WI38 (cell line): ENCODE data around the gene HOXD9.

ENCODE experiments used
- H3K4me3 ChIP-seq: 2 replicates; pipeline ENCODE4 v1.5.1; 2011; ENCODE audit warnings: low read depth, mild to moderate bottlenecking, control low read depth, low read length
- CTCF ChIP-seq: IDR thresholded peaks from 2 replicates; pipeline ENCODE4 v1.5.1; 2012; ENCODE audit warnings: low read depth, mild to moderate bottlenecking, control low read depth, low read length

HOXD9 gene

DNA sequence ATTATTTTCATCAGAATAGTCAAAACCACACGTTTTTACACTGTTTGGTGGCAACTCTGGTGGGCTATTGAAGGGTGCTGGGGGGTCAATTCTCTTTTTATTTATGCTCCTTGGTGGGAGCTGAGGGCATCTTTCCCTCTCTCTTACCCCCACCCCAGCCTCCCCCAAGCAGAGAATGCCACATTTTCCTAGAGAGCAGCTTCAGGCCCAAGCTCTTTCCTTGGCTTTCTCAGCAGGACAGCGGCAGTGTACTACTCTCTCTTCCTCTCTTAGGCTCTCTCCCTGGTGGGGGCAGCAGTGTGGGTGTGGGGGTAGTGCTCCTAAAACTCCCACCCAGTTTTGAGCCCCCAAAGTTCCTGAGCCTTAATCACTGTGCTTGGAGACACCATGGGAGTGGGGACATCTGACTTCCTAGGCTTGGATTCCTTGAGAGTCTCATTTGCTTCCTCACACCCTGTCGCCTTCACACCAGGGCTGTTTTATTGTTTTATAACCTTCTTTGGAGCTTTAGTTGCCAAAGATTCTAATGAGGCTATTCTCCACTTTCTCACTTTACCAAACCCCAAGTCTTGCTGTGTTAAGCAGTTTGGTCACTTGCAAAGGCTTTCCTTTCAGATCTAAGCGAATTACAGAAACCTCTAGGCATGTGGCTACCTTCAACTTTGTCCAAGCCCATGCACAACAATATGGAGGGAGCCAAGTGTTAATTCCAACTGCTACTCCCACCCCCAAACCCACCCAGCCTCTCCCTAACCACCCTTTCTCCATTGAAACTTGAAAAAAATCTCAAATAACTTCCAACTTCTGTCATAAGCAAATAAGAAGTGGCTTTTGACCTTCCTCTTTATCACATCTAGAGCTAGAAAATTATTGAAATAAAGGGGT, 22.8 kb downstream of the HOXD9 start:
- TF ChIP-seq CTCF, result no peak
- H3K4me3 ChIP-seq, result no peak overlapping the region

DNA sequence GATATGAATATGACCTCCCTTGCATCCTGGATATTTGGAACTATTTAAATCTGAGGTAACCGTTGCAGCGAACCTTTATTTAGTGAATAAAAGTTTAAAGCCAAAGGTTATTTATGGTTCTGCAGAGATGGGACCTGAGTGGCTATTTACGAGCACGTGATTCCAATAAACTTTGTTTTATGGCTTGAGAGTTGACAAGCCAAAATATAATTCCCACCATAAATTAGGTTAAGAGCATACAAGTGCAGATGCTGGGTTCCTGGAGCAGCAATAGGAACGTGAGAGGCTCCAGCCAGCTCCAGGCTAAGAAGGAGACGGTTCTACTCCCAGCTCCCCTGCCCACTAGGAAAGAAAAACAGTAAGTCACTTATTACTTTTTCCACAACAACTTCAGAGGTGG, 23.6 kb downstream of the HOXD9 start:
- no peak overlapping the region for H3K4me3 ChIP-seq
- TF ChIP-seq CTCF, result no peak

DNA sequence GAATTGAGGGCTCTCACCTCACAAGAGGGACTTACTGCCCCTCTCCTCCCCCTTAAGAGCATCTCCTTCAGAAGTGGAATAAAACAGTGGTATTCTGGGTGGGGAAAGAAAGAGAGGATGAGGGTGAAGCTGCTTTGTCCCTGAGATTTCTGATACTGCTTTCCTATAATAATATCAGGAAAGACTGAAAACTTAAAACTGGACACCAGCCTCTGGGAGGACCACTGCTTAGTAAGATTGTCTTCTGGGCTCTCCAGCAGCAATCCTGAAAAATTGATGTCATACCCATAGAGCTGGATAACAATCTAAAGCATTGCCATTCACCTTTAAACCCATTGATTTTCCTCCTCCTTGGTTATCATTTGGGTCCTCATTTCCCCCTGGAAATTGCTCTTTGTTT, 24.1 kb downstream of the HOXD9 start:
- no peak for TF ChIP-seq CTCF
- no peak overlapping the region for H3K4me3 ChIP-seq

GRCh38 chr2:176147210-176147799, 24.8 kb downstream of the HOXD9 start:
- no peak for TF ChIP-seq CTCF
- no peak overlapping the region for H3K4me3 ChIP-seq

DNA sequence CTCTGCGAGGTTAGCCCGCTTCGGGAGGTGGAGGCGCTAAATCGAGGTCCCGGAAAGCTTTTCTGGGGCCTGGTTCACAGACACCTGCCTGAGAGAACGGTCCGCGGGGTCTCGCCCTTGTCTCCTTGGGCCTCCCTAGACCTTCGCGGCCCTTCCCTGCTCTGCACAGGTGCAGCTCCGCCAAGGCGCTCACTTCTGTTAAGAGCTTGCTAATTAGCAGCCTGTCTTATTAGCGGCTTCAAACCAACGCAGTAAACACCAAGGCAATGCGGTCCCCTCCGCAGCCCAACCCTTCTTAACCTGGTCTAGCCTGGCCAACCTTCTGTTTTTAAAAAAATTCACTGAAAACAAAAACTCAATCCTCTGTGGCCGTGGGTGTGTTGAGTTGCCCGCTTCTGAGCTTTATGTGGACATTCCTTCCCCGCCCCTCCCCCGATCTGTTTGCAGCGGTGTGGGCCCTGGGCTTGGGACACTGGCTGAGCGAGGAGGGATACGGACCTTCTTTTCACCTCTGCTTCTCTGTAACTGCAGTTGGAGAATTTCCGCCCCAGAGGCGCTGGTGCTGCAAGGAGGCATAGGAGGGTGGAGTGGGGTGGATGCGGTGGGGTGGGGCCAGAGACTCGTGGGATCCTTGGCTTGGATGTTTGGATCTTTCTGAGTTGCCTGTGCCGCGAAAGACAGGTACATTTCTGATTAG, 25.4 kb downstream of the HOXD9 start:
- no peak overlapping the region for H3K4me3 ChIP-seq
- TF ChIP-seq CTCF, result no peak

DNA sequence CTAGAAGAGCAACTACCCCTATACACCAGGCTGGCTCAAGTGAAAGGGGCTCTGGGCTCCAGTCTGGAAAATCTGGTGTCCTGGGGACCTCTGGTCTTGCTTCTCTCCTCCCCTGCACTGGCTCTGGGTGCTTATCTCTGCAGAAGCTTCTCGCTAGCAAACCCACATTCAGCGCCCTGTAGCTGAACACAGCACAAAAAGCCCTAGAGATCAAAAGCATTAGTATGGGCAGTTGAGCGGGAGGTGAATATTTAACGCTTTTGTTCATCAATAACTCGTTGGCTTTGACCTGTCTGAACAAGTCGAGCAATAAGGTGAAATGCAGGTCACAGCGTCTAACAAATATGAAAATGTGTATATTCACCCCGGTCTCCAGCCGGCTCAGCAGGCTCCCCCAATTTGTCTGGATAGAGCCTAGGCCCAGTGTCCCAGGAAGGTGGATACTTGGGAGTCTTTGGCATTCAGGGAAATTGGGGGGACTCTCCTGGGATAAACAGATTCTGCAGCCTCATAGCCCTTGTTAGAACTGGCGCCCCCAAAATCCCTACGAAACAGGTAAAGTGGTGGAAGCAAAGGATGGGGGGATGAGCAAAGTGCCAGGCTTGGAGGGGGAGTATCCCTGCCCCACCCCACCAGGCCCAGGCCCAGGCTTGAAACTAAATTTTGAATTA, 26.4 kb downstream of the HOXD9 start:
- no peak for TF ChIP-seq CTCF
- H3K4me3 ChIP-seq, result no peak overlapping the region
